Osteoblast (primary cell): ENCODE measurements around the gene COMP. TPM values are rescaled to one million over a fixed set of nuclear protein-coding genes. Genes with fewer than 3 reads are reported as not detected.
A peak's percentile ranks its signal among the peaks of the same experiment; 100 is the strongest.

Source experiments
- DNase-seq: peaks from one replicate; pipeline ENCODE4 v3.0.0; 2011; ENCODE audit warnings: low spot score, mixed read lengths; ENCODE audit not compliant: insufficient read length; ENCODE audit errors: missing footprints
- H2AFZ ChIP-seq: 2 replicates; pipeline ENCODE4 v1.6.0; 2011; ENCODE audit warnings: mild to moderate bottlenecking, low read length
- H3K27ac ChIP-seq: 2 replicates; pipeline ENCODE4 v1.5.1; 2011; ENCODE audit warnings: mild to moderate bottlenecking, low read depth, low read length, moderate library complexity
- H3K27me3 ChIP-seq: 2 replicates; pipeline ENCODE4 v1.6.0; 2012; ENCODE audit warnings: mild to moderate bottlenecking, control low read depth, inconsistent platforms, low read length, moderate library complexity; ENCODE audit not compliant: insufficient read depth
- H3K36me3 ChIP-seq: 2 replicates; pipeline ENCODE4 v1.5.1; 2011; ENCODE audit warnings: mild to moderate bottlenecking, low read length, control low read depth, moderate library complexity; ENCODE audit not compliant: insufficient read depth
- H3K4me1 ChIP-seq: 2 replicates; pipeline ENCODE4 v1.5.1; 2011; ENCODE audit warnings: mild to moderate bottlenecking, low read length, control low read depth, moderate library complexity; ENCODE audit not compliant: insufficient read depth
- H3K4me2 ChIP-seq: 2 replicates; pipeline ENCODE4 v1.6.0; 2011; ENCODE audit warnings: mild to moderate bottlenecking, low read length; ENCODE audit not compliant: insufficient read depth
- H3K4me3 ChIP-seq: fragments of 200-600 bp; sonication (generic); 3 replicates; pipeline ENCODE4 v1.5.1; 2012; ENCODE audit warnings: mild to moderate bottlenecking, low read length, inconsistent platforms; ENCODE audit not compliant: insufficient read depth
- H3K79me2 ChIP-seq: 2 replicates; pipeline ENCODE4 v1.6.0; 2012; ENCODE audit warnings: mild to moderate bottlenecking, low read length, control low read depth, inconsistent platforms; ENCODE audit not compliant: insufficient read depth
- H3K9me3 ChIP-seq: 2 replicates; pipeline ENCODE4 v1.5.1; 2011; ENCODE audit warnings: low read depth, low read length, control low read depth
- H4K20me1 ChIP-seq: 2 replicates; pipeline ENCODE4 v1.6.0; 2012; ENCODE audit warnings: mild to moderate bottlenecking, low read length, control low read depth; ENCODE audit not compliant: insufficient read depth
- total RNA-seq: library from RNA; depleted of rRNA; stranded (reverse); fragments of >200 nt; gene quantifications from 2 replicates; pipeline ENCODE4 v1.2.3, GENCODE V29; 2012
- TF ChIP-seq, protein P1 (sequence below): IDR thresholded peaks from 2 replicates; pipeline ENCODE4 v1.5.1; 2011; ENCODE audit warnings: mild to moderate bottlenecking, low read depth, low read length, moderate library complexity; ENCODE audit errors: extremely low read depth

Gene COMP
- total RNA-seq, 1 donor: 14.8 TPM

DNA sequence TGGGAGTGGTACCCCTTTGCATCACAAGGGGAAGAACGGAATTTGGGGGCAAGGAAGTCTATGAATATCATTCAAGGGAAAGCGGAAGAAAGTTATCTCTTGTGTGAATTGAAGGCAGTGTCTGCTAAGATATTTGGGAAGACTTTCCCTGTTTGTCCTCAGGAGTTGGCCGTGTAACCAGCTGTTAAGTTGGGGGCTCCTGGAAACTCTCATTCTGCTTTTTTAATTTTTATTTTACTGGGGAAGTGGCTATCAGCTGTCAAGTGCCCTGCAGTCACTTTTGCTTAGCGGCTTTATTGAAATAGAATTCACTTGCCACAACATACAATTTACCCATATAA, 43.5 kb upstream of the COMP start:
- TF ChIP-seq, protein P1, sequence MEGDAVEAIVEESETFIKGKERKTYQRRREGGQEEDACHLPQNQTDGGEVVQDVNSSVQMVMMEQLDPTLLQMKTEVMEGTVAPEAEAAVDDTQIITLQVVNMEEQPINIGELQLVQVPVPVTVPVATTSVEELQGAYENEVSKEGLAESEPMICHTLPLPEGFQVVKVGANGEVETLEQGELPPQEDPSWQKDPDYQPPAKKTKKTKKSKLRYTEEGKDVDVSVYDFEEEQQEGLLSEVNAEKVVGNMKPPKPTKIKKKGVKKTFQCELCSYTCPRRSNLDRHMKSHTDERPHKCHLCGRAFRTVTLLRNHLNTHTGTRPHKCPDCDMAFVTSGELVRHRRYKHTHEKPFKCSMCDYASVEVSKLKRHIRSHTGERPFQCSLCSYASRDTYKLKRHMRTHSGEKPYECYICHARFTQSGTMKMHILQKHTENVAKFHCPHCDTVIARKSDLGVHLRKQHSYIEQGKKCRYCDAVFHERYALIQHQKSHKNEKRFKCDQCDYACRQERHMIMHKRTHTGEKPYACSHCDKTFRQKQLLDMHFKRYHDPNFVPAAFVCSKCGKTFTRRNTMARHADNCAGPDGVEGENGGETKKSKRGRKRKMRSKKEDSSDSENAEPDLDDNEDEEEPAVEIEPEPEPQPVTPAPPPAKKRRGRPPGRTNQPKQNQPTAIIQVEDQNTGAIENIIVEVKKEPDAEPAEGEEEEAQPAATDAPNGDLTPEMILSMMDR: no peak
- H3K4me3 ChIP-seq: peak overlapping the region; percentile 78
- peaks cover 28% of the 10 kb centered on the region for H3K4me1 ChIP-seq
- no peaks in the 10 kb centered on the region for H3K27me3 ChIP-seq
- peak overlapping the region; percentile 95 for H3K4me2 ChIP-seq
- no peaks in the 10 kb centered on the region for H3K9me3 ChIP-seq
- H4K20me1 ChIP-seq: peaks cover 66% of the 10 kb centered on the region
- no peak for DNase-seq
- H3K36me3 ChIP-seq: peaks cover 14% of the 10 kb centered on the region
- H2AFZ ChIP-seq: no peak overlapping the region
- peak overlapping the region; percentile 46 for H3K27ac ChIP-seq
- H3K79me2 ChIP-seq: peaks cover 79% of the 10 kb centered on the region

DNA sequence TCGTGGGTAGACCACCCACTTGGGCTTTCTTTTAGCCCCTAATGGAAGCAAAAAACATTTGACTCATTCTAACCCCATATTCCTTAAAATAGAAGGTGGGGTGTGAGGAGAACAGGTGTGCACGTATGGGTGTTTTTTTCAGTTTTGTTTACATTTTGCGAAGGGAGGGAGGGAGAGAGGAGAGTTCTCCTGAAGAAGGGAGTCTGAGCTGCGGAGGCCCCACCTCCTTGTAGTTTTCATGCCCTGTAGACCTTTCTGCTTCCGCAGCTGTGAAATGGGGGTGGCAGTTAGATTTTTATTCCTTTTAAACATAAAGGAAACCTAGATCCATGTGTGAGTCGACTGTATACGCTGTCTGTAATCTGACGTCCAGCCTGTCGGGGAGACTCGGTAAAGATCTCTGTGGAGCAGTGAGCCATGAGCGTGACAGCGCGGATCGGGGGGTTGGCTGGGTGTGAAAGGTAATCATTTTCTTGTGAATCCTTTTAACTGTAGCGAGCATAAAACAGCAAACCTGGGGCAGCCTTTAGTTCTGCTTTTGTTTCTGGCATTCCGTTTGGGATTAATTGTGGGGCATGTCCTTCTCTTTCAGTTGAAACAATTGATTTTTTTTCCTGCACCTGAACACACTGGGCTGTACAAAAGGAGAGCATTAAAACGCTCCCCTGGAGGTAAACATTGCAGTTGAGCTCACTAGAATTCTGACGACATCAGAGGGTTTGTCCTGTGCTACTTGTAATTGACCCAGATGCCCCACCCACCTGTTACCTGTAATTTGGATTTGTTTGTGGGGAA, 42.9 kb upstream of the COMP start:
- peaks cover 60% of the 10 kb centered on the region for H4K20me1 ChIP-seq
- TF ChIP-seq, protein P1: no peak
- peak; percentile 94 for DNase-seq
- peak overlapping the region; percentile 95 for H3K4me2 ChIP-seq
- H3K4me3 ChIP-seq: peak overlapping the region; percentile 78
- H3K27me3 ChIP-seq: no peaks in the 10 kb centered on the region
- no peaks in the 10 kb centered on the region for H3K9me3 ChIP-seq
- H3K36me3 ChIP-seq: peaks cover 14% of the 10 kb centered on the region
- peaks cover 73% of the 10 kb centered on the region for H3K79me2 ChIP-seq
- H2AFZ ChIP-seq: no peak overlapping the region
- H3K4me1 ChIP-seq: peaks cover 23% of the 10 kb centered on the region
- H3K27ac ChIP-seq: peak overlapping the region; percentile 46

DNA sequence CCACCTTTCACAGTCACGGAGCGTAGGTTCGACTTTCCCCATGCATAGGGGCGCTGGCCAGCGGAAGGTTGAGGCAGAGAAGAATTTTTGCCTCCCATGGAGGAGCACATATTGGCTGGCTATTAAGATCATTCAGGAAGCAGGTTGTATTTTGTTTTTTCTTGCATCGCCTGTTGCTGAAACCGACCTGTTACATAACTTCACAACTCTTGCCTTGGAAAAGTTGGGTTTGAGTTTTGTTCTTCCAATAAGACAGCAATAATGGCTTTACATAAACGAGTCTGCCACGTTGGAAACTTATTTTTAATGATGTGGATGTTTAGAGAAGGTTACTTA, 42.0 kb upstream of the COMP start:
- TF ChIP-seq, protein P1: no peak
- H3K4me2 ChIP-seq: peak overlapping the region; percentile 95
- peak overlapping the region; percentile 78 for H3K4me3 ChIP-seq
- peaks cover 64% of the 10 kb centered on the region for H3K79me2 ChIP-seq
- H3K4me1 ChIP-seq: peaks cover 18% of the 10 kb centered on the region
- H4K20me1 ChIP-seq: peaks cover 53% of the 10 kb centered on the region
- peak; percentile 60 for DNase-seq
- peak overlapping the region; percentile 74 for H3K27ac ChIP-seq
- no peaks in the 10 kb centered on the region for H3K9me3 ChIP-seq
- H3K36me3 ChIP-seq: peaks cover 13% of the 10 kb centered on the region
- no peaks in the 10 kb centered on the region for H3K27me3 ChIP-seq
- H2AFZ ChIP-seq: no peak overlapping the region

DNA sequence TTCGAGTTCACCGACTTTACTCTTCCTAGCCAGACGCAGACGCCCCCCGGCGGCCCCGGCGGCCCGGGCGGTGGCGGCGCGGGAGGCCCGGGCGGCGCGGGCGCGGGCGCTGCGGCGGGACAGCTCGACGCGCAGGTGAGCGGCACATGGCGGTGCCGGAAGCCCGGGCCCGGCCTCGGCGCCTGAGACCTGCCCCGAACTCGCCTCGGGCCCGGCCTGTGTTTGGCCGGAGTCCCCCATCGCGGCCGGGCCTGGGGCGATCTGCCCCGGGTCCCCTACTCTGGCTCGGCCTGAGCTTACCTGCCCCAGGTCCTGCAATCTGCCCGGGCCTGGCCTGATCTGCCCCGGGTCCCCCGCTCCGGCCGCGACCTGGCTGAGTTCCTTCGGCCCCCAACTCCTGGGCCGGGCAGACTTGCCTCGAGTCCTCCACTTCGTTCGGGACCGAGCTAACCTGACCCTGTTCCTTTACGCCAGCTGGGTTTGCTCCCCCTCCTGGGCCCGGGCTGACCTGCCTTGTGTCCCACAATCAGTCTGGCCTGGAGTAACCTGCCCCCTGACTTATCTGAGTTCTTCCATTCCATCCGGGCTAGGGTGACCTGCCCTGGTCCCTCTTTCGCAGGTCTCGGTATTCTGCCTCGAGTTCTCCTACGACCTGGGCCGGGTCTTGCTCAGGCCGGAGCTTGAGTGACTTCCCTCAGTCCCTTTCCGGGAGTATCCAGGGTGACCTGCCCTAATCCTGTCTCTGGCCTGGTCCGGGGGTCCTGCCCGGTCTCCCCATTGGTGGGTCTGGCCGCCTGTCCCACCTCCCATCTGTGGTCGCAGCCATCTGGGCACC, 41.4 kb upstream of the COMP start:
- peaks cover 18% of the 10 kb centered on the region for H3K4me1 ChIP-seq
- no peaks in the 10 kb centered on the region for H3K27me3 ChIP-seq
- no peak overlapping the region for H2AFZ ChIP-seq
- H3K36me3 ChIP-seq: peaks cover 9% of the 10 kb centered on the region
- H3K4me2 ChIP-seq: peak overlapping the region; percentile 95
- no peaks in the 10 kb centered on the region for H3K9me3 ChIP-seq
- TF ChIP-seq, protein P1: peak; percentile 26
- DNase-seq: peak; percentile 89
- H3K79me2 ChIP-seq: peaks cover 58% of the 10 kb centered on the region
- H3K4me3 ChIP-seq: peak overlapping the region; percentile 78
- H4K20me1 ChIP-seq: peaks cover 48% of the 10 kb centered on the region
- H3K27ac ChIP-seq: peak overlapping the region; percentile 74
